Esophagus muscularis mucosa (tissue), 4 donors: ENCODE data around the gene CAPN11. TPM values are rescaled to one million over a fixed set of nuclear protein-coding genes. Genes with fewer than 3 reads are reported as not detected.

Source experiments
- DNase-seq: peaks from one replicate; pipeline ENCODE4 v3.0.0-alpha.2; 2017; ENCODE audit errors: extremely low spot score
- H3K27ac ChIP-seq, 4 donors: fragments of 200-600 bp; sonication (generic); replicated peaks in 1 of 4; 1 replicate in 3 of 4; 2 replicates in 1 of 4; pipeline ENCODE4 v1.5.1; 2016 to 2019; ENCODE audit warnings: mild to moderate bottlenecking in 1 of 4
- H3K27me3 ChIP-seq, 4 donors: fragments of 200-600 bp; sonication (generic); one replicate each; pipeline versions ENCODE4 v1.5.1 to v1.6.0; 2016 to 2019
- H3K36me3 ChIP-seq, 4 donors: fragments of 200-600 bp; sonication (generic); one replicate each; pipeline ENCODE4 v1.5.1; 2016 to 2019
- H3K4me1 ChIP-seq, 4 donors: fragments of 200-600 bp; sonication (generic); one replicate each; pipeline ENCODE4 v1.5.1; 2016 to 2019
- H3K4me3 ChIP-seq, 4 donors: fragments of 200-600 bp; sonication (generic); 1 replicate in 2 of 4; 2 replicates in 2 of 4; pipeline ENCODE4 v1.5.1; 2016 to 2019; ENCODE audit warnings: mild to moderate bottlenecking in 4 of 4, moderate library complexity in 1 of 4
- H3K9me3 ChIP-seq, 4 donors: fragments of 200-600 bp; sonication (generic); 1 replicate in 3 of 4; 2 replicates in 1 of 4; pipeline ENCODE4 v1.5.1; 2016 to 2019
- CTCF ChIP-seq, 3 experiments: fragments of 200-600 bp in 2 of 3; fragments of 450-650 bp in 1 of 3; sonication (generic) in 2 of 3; IDR thresholded peaks; one replicate each; pipeline ENCODE4 v1.5.1; 2017 to 2019; ENCODE audit warnings: antibody characterized with exemption in 3 of 3, mild to moderate bottlenecking in 2 of 3, moderate library complexity in 1 of 3
- EP300 ChIP-seq: sonication (generic); formaldehyde crosslinking; IDR thresholded peaks from one replicate; pipeline ENCODE4 v1.6.1; 2017; ENCODE audit warnings: antibody characterized with exemption
- POLR2A ChIP-seq: fragments of 450-650 bp; IDR thresholded peaks from one replicate; pipeline ENCODE4 v1.6.1; 2017; ENCODE audit warnings: antibody characterized with exemption, moderate library complexity, mild to moderate bottlenecking, low read depth
- POLR2AphosphoS5 ChIP-seq, 2 donors: sonication (generic); formaldehyde crosslinking; IDR thresholded peaks; one replicate each; pipeline ENCODE4 v1.6.1; 2017; ENCODE audit warnings: antibody characterized with exemption in 2 of 2
- WGBS: methylation state at CpG from one replicate; pipeline ENCODE4 v1.1.5; 2018; 5-methylcytosine and 5-hydroxymethylcytosine counted together
- intact Hi-C: fragments of 100-400 bp; cut with DNase I; formaldehyde crosslinking; loops from one replicate; pipeline ENCODE4 v1.15.1; 2023
- total RNA-seq, 4 donors: library from RNA; depleted of rRNA; stranded (reverse); fragments of >200 nt; gene quantifications; one replicate each; pipeline versions ENCODE4 v1.1.0 to v1.2.1, GENCODE V29; 2016

The CAPN11 gene
- total RNA-seq, 4 donors from 2014 or later, result 0.39 to 0.83 (median 0.50) TPM; not detected in 1

DNA sequence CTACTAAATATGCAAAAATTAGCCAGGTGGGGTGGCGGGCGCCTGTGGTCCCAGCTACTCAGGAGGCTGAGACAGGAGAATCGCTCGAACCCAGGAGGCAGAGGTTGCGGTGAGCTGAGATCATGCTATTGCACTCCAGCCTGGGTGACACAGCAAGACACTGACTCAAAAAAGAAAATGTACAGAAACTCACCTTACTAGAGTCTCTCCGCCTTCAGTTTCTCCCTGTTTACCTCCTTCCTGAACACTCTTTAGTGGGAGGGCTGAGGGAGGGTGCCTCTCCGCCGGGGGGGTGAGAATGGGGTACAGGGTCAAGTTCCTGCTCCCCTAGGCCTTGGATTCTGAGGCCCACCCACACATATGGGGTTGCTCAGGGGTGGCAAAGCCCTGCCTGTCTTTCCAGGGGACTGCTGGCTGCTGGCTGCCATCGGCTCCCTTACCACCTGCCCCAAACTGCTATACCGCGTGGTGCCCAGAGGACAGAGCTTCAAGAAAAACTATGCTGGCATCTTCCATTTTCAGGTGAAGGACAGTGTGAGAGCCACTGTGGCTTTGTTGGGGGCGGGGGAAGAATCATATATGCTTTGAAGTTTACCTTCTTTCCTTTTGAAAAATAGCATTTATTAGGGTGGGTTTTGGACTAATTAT lies 13.4 kb downstream of the CAPN11 start:
- TF ChIP-seq EP300 (no peak), CTCF (IDR thresholded peaks at IDR 0.05) (no peak), POLR2A (no peak)
- no peak for DNase-seq
- Histone ChIP-seq H3K27me3 (no peaks in the 10 kb centered on the region), H3K9me3 (no peaks in the 10 kb centered on the region), H3K4me3 (no peak overlapping the region), H3K27ac (no peak overlapping the region), H3K4me1 (peaks cover 7 to 13% (median 10%) of the 10 kb centered on the region in 4 donors), H3K36me3 (no peaks in the 10 kb centered on the region)
- WGBS, result 81% methylated on average over 12 of the region's 12 CpGs
- intact Hi-C loops, result loop anchor here (2.0 to 5.0 kb wide), 3 partner anchors 65 to 165 kb away; partner anchors contain the start of gene SLC35B2

GRCh38 chr6:44172731-44173500 lies 14.3 kb downstream of the CAPN11 start:
- intact Hi-C loops, result loop anchor here (2.0 to 5.0 kb wide), 3 partner anchors 64 to 164 kb away; partner anchors contain the start of gene SLC35B2
- 25% methylated on average over 12 of the region's 15 CpGs for WGBS

DNA sequence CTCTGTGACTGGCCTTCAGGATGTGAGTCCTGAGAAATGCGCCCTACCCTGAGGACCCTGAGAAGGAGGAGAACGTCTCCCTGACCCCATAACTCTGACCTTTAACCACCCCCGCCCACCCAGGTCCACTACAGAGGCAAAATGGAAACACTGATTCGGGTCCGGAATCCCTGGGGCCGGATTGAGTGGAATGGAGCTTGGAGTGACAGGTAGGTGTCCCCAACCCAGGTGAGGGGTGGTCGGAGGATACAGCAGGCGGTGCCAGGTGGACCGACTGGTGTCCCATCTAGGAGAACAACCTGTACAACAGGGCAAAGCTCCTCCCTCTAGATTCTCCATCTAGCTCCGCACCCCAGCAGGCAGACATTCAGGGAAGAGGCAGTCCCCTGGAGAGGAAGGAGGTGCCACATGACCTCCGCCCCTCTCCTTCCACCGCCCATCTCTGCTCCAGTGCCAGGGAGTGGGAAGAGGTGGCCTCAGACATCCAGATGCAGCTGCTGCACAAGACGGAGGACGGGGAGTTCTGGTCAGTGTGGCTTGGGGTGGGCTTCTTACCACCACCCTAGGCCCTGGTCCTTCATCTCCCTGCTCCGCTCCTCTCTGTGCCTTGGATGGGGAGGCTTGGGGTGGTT lies 17.6 kb downstream of the CAPN11 start:
- no peak for TF ChIP-seq CTCF (IDR thresholded peaks at IDR 0.05)
- TF ChIP-seq POLR2A, result no peak
- TF ChIP-seq POLR2AphosphoS5 (IDR thresholded peaks at IDR 0.05), result no peak
- TF ChIP-seq EP300, result no peak
- H3K9me3 ChIP-seq, result no peaks in the 10 kb centered on the region
- no peaks in the 10 kb centered on the region for H3K36me3 ChIP-seq
- no peaks in the 10 kb centered on the region for H3K27me3 ChIP-seq
- WGBS, result 83% methylated on average over 14 of the region's 15 CpGs
- intact Hi-C loops, result loop anchor here (5.0 kb wide), 1 partner anchor 41 kb away; the partner anchor contains the start of gene MYMX
- no peak overlapping the region for H3K27ac ChIP-seq
- no peak for DNase-seq
- peaks cover 10 to 25% (median 12%) of the 10 kb centered on the region in 4 donors for H3K4me1 ChIP-seq
- no peak overlapping the region for H3K4me3 ChIP-seq

More at GRCh38 chr6:44172731-44173500, 14.3 kb downstream of the CAPN11 start:
- DNase-seq, result peak; percentile 96
- Histone ChIP-seq H3K4me1 (peaks cover 7 to 19% (median 12%) of the 10 kb centered on the region in 4 donors), H3K9me3 (no peaks in the 10 kb centered on the region), H3K27ac (no peak overlapping the region), H3K4me3 (no peak overlapping the region), H3K36me3 (no peaks in the 10 kb centered on the region), H3K27me3 (no peaks in the 10 kb centered on the region)
- peak; percentile 59 to 72 for TF ChIP-seq POLR2AphosphoS5 (IDR thresholded peaks at IDR 0.05)
- TF ChIP-seq CTCF (IDR thresholded peaks at IDR 0.05), result peak; percentile 91 to 94 (median 94)
- no peak for TF ChIP-seq EP300
- TF ChIP-seq POLR2A, result no peak

DNA sequence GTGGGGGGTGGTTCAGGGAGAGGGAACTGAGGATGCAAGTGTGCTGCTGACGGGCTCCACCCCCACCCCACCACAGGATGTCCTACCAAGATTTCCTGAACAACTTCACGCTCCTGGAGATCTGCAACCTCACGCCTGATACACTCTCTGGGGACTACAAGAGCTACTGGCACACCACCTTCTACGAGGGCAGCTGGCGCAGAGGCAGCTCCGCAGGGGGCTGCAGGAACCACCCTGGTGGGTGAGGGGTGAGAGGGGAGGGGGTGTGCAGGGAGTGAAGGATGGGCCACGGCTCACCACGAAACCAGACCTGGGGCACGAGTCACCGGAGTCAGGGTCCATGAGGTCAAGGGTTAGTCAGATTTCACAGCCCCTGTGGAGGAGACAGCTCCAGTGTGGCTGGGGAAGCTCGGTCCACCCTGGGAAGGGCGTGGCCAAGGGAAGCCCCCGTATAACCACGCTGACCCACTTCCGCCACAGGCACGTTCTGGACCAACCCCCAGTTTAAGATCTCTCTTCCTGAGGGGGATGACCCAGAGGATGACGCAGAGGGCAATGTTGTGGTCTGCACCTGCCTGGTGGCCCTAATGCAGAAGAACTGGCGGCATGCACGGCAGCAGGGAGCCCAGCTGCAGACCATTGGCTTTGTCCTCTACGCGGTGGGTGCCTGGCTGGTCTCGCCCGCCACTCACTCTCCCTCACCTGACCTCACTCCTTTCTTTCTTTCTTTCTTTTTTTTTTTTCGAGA lies 18.3 kb downstream of the CAPN11 start:
- no peak overlapping the region for H3K27ac ChIP-seq

More for the DNA sequence above, 18.3 kb downstream of the CAPN11 start:
- peaks cover 10 to 25% (median 12%) of the 10 kb centered on the region in 4 donors for H3K4me1 ChIP-seq
- H3K4me3 ChIP-seq, result no peak overlapping the region
- DNase-seq, result no peak
- H3K9me3 ChIP-seq, result no peaks in the 10 kb centered on the region
- 63% methylated on average over 24 of the region's 24 CpGs for WGBS
- H3K36me3 ChIP-seq, result no peaks in the 10 kb centered on the region
- no peaks in the 10 kb centered on the region for H3K27me3 ChIP-seq
- intact Hi-C loops, result loop anchor here (5.0 kb wide), 1 partner anchor 40 kb away; the partner anchor contains the start of gene MYMX
- TF ChIP-seq CTCF (IDR thresholded peaks at IDR 0.05), result no peak
- TF ChIP-seq POLR2A, result no peak
- no peak for TF ChIP-seq POLR2AphosphoS5 (IDR thresholded peaks at IDR 0.05)
